Natural killer cell treated with Interleukin-12 subunit alpha and Interleukin-12 subunit beta and Interleukin-15 and Interleukin-18, amount 100 ng/mL, for 72 hours (primary cell): Measurements from ENCODE around the gene GABBR2. TPM values are rescaled to one million over a fixed set of nuclear protein-coding genes. Genes with fewer than 3 reads are reported as not detected.
"Not testable (repeated sequence)": the region's sequence is repeated elsewhere in the genome, so short reads cannot be mapped to it uniquely, and the experiment has no call there.

Experiments used
- ATAC-seq, 2 donors: fragments of 150-1000 bp; cut with Tn5 transposase in 1 of 2; sonication (Bioruptor Pico), chemical (Tn5 transposase) in 1 of 2; 2 replicates each; pipeline ENCODE4 v1.10.0; 2021
- DNase-seq: peaks from one replicate; pipeline ENCODE4 v3.0.0; 2022; ENCODE audit warnings: low spot score
- H3K27ac Mint-ChIP-seq, 2 donors: 1 replicate in 1 of 2; 2 replicates in 1 of 2; pipeline ENCODE4 v1.8.0; 2022; ENCODE audit warnings: mixed read lengths in 2 of 2, mild to moderate bottlenecking in 1 of 2, moderate library complexity in 1 of 2
- H3K27me3 Mint-ChIP-seq, 2 donors: 1 replicate in 1 of 2; 2 replicates in 1 of 2; pipeline ENCODE4 v1.8.0; 2022; ENCODE audit warnings: mixed read lengths in 2 of 2
- H3K36me3 Mint-ChIP-seq: one replicate; pipeline ENCODE4 v1.8.0; 2022; ENCODE audit warnings: mixed read lengths
- H3K4me1 Mint-ChIP-seq, 2 donors: 1 replicate in 1 of 2; 2 replicates in 1 of 2; pipeline ENCODE4 v1.8.0; 2022; ENCODE audit warnings: low read depth in 2 of 2, mixed read lengths in 2 of 2, mild to moderate bottlenecking in 1 of 2
- H3K4me3 Mint-ChIP-seq: one replicate; pipeline ENCODE4 v1.8.0; 2022; ENCODE audit warnings: mixed read lengths
- H3K9me3 Mint-ChIP-seq: 2 replicates; pipeline ENCODE4 v1.8.0; 2022; ENCODE audit warnings: mixed read lengths
- total RNA-seq, 2 donors: library from RNA; stranded (reverse); gene quantifications; one replicate each; pipeline ENCODE4 v1.2.3, GENCODE V29; 2022

Gene GABBR2
- total RNA-seq, 2 donors from 2014 or later = not detected

DNA sequence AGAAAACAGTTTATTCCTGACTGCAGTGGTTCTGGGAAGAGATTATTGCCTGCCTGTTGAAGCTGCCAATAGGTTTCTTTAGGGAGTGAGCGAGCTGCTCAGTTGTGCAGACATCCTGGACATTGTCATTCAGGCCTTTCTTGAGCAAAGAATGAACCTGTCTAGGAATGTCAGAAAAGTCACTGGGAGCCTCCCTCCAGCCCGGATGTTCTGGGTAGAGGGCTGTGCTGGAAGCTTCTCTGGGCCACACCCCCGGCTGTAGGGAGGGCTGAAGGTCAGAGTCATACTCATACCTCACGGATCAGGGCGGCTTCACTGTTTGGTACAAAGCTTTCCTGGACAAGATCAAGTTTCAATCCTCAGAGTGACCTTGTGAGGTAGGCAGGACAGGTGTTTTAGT is 419.9 kb downstream of the GABBR2 start:
- Mint-ChIP-seq H3K9me3 (no peaks in the 10 kb centered on the region), H3K27ac (no peak overlapping the region), H3K36me3 (no peaks in the 10 kb centered on the region), H3K4me1 (no peaks in the 10 kb centered on the region), H3K4me3 (no peak overlapping the region), H3K27me3 (peaks cover 0 to 6% of the 10 kb centered on the region in 2 donors)
- ATAC-seq = no peak
- DNase-seq = no peak

DNA sequence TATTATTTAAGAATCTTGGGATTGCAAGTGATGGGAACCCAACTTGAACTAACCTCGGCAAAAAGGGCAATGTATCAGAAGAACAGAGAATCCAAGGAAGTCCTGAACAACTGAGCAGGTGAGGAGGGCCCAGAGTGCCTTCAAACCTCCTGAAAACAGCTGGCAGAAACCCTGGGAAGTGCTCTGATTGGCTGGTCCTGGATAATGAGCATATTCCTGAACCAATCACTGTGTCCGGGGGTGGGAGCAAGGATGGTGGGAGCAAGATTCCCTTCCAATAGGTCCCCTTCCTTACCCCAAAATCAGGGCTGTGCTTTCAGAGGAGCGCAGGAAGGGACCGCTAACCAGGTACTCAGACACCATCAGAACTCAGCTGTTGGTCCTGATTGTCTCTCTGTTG is 421.4 kb downstream of the GABBR2 start:
- DNase-seq (no peak), ATAC-seq (no peak)
- no peak overlapping the region for H3K27ac Mint-ChIP-seq
- H3K27me3 Mint-ChIP-seq = peaks cover 5 to 7% of the 10 kb centered on the region in 2 donors
- no peaks in the 10 kb centered on the region for H3K4me1 Mint-ChIP-seq
- no peak overlapping the region for H3K4me3 Mint-ChIP-seq
- H3K9me3 Mint-ChIP-seq = no peaks in the 10 kb centered on the region
- no peaks in the 10 kb centered on the region for H3K36me3 Mint-ChIP-seq

DNA sequence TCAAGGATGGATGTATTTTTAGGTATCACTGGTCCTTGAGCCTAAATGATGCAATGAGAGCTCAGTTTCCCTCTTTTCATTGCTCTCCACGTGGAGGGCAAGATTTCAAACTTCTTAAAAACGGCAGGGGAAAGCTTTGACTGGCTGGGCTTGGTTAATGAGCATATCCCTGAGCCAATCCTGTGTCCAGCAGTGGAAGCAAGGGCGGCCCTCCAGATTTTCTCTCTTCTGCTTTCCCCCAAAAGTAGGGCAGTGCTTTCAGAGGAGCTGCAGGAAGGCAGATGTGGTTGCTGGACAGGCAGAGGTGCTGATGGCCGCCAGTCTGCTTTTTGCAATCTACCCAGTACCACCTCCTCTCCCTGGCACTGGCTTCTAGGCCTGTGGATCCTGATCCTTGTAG is 423.3 kb downstream of the GABBR2 start:
- no peaks in the 10 kb centered on the region for H3K4me1 Mint-ChIP-seq
- no peaks in the 10 kb centered on the region for H3K9me3 Mint-ChIP-seq
- DNase-seq (no peak), ATAC-seq (no peak)
- no peak overlapping the region for H3K27ac Mint-ChIP-seq
- H3K36me3 Mint-ChIP-seq = no peaks in the 10 kb centered on the region
- H3K27me3 Mint-ChIP-seq = peaks cover 15 to 19% of the 10 kb centered on the region in 2 donors
- H3K4me3 Mint-ChIP-seq = no peak overlapping the region

DNA sequence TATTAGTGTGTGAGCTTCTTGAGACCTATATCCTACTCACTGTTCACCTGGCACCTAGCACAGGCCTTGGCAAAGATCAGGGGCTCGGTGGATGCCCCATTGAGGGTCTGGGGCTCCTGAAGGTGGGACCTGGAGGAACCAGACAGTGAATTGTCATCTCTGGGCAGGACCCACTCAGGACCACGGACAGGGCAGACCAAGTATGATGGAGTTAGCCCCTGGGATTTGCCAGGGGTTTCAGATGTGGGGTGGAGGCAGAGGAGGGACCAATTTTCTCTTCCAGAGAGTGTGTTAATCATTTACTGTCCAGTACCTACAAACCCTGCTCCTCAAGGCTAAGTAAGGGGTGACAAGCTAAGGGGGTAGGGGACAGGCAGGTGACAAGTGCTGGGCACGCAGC is 424.0 kb downstream of the GABBR2 start:
- DNase-seq (no peak), ATAC-seq (no peak)
- Mint-ChIP-seq H3K36me3 (no peaks in the 10 kb centered on the region), H3K27me3 (peaks cover 16 to 19% of the 10 kb centered on the region in 2 donors), H3K9me3 (no peaks in the 10 kb centered on the region), H3K4me1 (no peaks in the 10 kb centered on the region), H3K27ac (no peak overlapping the region), H3K4me3 (no peak overlapping the region)

DNA sequence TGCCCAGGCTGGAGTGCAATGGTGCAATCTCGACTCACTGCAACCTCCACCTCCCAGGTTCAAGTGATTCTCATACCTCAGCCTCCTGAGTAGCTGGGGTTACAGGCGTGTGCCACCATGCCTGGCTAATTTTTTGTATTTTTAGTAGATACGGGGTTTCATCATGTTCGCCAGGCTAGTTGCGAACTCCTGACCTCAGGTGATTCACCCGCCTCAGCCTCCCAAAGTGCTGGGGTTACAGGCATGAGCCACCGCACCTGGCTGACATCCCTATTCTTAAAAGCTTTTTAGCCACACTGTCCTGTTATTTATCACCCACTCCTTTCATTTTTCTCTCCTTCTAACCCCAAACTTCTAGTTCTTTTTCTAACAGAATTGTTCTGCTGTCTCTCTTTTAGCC is 425.6 kb downstream of the GABBR2 start:
- H3K9me3 Mint-ChIP-seq, H3K36me3 Mint-ChIP-seq, H3K27ac Mint-ChIP-seq, ATAC-seq, H3K4me3 Mint-ChIP-seq, H3K4me1 Mint-ChIP-seq, DNase-seq: not testable (repeated sequence)
- peaks cover 19 to 23% of the 10 kb centered on the region in 2 donors for H3K27me3 Mint-ChIP-seq

DNA sequence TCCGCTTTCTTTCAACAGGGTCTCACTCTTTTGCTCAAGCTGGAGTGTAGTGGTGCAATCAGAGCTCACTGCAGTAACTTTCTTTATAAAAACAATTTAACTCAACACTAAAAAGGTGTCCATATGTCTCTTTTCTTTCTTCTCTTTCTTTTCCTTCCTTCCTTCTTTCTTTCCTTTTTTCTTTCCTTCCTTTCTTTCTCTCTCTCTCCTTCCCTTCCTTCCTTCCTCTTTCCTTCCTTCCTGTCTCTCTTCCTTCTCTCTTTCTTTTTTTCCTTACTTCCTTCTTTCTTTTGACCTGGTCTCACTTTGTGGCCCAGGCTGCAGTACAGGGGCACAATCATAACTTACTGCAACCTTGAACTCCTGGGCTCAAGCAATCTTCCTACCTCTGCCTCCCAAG is 427.5 kb downstream of the GABBR2 start:
- no peak for DNase-seq
- H3K4me3 Mint-ChIP-seq = no peak overlapping the region
- H3K36me3 Mint-ChIP-seq = no peaks in the 10 kb centered on the region
- H3K4me1 Mint-ChIP-seq = no peaks in the 10 kb centered on the region
- no peaks in the 10 kb centered on the region for H3K9me3 Mint-ChIP-seq
- H3K27me3 Mint-ChIP-seq = peaks cover 24 to 29% of the 10 kb centered on the region in 2 donors
- no peak for ATAC-seq
- H3K27ac Mint-ChIP-seq = no peak overlapping the region

DNA sequence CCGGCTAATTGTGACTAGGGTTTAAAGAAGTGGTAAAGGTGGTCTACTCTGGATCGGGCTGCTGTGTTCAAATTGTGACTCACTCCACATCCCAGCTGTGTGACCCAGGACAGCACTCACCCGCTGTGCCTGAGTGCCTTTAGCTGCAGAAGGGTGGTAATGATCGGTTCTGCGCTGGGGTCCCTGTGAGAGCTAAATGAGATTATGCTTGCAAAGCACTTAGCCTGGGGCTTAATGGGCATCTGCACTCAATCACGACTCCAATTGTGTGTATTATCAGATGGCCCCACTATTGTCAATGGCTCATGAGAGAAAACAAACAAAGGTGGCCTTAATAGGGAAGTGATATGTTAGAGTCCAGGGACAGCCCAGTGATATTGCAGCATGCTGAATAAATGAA is 428.2 kb downstream of the GABBR2 start:
- Mint-ChIP-seq H3K27me3 (peaks cover 26 to 29% of the 10 kb centered on the region in 2 donors), H3K4me3 (no peak overlapping the region), H3K4me1 (no peaks in the 10 kb centered on the region), H3K36me3 (no peaks in the 10 kb centered on the region), H3K27ac (no peak overlapping the region), H3K9me3 (no peaks in the 10 kb centered on the region)
- ATAC-seq (no peak), DNase-seq (no peak)

DNA sequence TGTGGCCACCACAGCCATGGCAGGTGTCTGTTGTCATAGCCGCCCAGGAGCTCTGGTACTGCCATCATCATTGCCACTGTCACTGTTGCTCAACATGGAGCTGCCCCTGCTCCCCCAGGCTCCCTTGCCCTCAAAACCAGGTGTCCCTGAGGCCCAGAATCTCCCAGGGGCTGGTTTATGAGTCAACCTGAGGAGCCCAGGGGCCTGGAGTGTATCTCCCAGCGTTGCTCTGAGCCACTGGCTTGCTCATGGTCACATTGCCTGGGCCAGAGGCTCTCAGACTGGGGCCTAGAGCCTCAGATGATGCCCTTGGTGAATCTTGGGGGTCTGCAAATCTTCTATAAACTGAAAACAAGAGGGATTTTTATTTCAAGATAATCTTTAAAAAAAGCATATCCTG is 428.6 kb downstream of the GABBR2 start:
- Mint-ChIP-seq H3K4me3 (no peak overlapping the region), H3K27me3 (peaks cover 29% of the 10 kb centered on the region in 2 donors), H3K36me3 (no peaks in the 10 kb centered on the region), H3K27ac (no peak overlapping the region), H3K9me3 (no peaks in the 10 kb centered on the region), H3K4me1 (no peaks in the 10 kb centered on the region)
- DNase-seq (no peak), ATAC-seq (no peak)

DNA sequence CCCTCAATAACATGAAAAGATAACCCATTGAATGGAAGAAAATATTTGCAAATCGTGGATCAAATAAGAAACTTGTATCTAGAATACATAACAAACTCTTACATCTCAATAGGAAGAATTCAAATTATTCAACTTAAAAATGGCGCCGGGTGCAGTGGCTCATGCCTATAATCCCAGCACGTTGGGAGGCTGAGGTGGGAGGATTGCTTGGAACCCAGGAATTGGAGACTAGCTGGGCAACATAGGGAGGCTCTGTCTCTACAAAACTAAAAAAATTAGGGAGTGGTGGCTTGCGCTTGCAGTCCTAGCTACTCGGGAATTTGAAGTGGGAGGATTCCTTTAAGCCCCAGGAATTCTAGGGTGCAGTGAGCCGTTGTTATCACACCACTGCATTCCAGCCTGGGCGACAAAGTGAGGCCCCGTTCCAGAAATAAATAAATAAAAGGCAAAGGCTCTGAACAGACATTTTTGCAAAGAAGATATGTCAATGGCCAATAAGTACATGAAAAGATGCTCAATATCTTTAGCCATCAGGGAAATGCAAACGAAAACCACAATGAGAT is 431.7 kb downstream of the GABBR2 start:
- ATAC-seq (no peak), DNase-seq (no peak)
- Mint-ChIP-seq H3K36me3 (no peaks in the 10 kb centered on the region), H3K4me1 (no peaks in the 10 kb centered on the region), H3K4me3 (no peak overlapping the region), H3K9me3 (no peaks in the 10 kb centered on the region), H3K27ac (no peak overlapping the region), H3K27me3 (peaks cover 24 to 26% of the 10 kb centered on the region in 2 donors)

DNA sequence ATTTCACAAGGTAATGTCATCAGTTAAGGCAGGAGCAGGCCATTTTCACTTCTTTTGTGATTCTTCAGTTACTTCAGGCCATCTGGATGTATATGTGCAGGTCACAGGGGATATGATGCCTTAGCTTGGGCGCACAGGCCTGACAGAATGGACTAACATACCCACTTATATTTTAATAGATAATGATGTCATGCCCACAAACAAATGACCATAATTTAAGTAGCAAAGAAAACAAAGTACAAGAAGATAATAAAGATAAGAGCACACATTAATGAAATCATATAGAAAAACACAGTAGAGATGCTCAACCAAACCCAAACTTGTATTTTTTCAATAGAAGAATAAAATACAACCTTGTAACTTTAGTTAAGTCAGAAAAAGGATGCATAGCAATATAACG is 433.6 kb downstream of the GABBR2 start:
- ATAC-seq = no peak
- Mint-ChIP-seq H3K9me3 (no peaks in the 10 kb centered on the region), H3K4me1 (no peaks in the 10 kb centered on the region), H3K27ac (no peak overlapping the region), H3K4me3 (no peak overlapping the region), H3K36me3 (no peaks in the 10 kb centered on the region), H3K27me3 (peaks cover 23 to 27% of the 10 kb centered on the region in 2 donors)
- DNase-seq = no peak

DNA sequence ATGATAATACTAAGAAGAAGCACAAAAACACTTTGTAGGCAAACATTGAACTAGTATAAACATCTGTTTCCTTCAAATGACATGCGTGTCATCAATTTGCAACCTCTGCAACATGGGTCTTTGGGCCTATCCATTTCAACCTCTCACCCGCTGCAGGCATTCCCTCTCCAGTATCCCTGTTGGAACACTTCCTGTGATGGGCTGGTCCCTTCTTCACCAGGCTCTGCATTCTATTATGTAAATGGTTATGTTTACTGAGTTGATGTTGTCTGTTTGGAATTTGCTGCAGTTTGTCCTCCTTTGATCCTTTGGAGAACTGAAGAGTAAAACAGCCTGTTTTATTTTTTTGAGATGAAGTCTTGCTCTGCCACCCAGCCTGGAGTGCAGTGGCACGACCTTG is 436.7 kb downstream of the GABBR2 start:
- Mint-ChIP-seq H3K27ac (no peak overlapping the region), H3K27me3 (peaks cover 32 to 48% of the 10 kb centered on the region in 2 donors)

DNA sequence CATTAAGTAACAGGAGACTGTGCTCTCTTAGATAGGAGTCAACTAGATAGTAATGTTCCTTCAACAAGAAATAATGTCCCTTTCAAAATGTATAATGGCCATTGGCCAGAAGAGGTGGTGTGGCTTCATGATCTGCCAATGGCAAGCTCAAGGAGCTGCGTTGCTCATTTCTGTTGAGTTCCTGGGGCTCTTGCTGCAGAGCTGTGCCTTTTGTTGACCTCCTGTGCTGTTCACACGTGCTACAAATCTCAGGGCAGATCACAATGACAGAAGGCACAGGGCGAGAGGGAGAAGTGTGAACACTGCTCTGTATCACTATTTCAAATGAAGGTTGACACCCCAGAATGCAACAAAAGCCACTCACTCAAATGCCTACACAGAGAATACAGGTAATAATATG is 437.3 kb downstream of the GABBR2 start:
- H3K9me3 Mint-ChIP-seq = no peaks in the 10 kb centered on the region
- peaks cover 29 to 45% of the 10 kb centered on the region in 2 donors for H3K27me3 Mint-ChIP-seq
- H3K36me3 Mint-ChIP-seq = no peaks in the 10 kb centered on the region
- H3K4me1 Mint-ChIP-seq = no peaks in the 10 kb centered on the region
- DNase-seq (no peak), ATAC-seq (no peak)
- no peak overlapping the region for H3K4me3 Mint-ChIP-seq
- no peak overlapping the region for H3K27ac Mint-ChIP-seq

More for the DNA sequence above, 436.7 kb downstream of the GABBR2 start:
- Mint-ChIP-seq H3K36me3 (no peaks in the 10 kb centered on the region), H3K4me1 (no peaks in the 10 kb centered on the region), H3K9me3 (no peaks in the 10 kb centered on the region), H3K4me3 (no peak overlapping the region)
- ATAC-seq = no peak
- no peak for DNase-seq

DNA sequence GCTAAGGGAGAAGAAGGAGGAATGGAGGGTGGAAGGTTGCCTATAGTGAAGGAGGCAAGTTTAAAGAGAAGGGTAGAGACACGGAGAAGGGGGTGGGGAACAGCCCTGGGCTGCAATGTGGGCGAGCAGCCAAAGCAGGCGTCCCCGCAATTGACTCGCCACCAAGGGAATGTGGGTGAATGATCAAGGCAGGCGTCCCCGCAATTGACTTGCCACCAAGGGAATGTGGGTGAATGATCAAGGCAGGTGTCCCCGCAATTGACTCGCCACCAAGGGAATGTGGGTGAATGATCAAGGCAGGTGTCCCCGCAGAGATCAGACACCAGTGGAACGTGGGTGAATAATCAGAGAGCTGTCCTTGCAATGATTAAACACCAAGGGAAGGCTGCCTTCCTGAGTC is 438.5 kb downstream of the GABBR2 start:
- not testable (repeated sequence) for DNase-seq, H3K36me3 Mint-ChIP-seq, H3K9me3 Mint-ChIP-seq, H3K4me1 Mint-ChIP-seq, ATAC-seq, H3K27ac Mint-ChIP-seq, H3K4me3 Mint-ChIP-seq
- H3K27me3 Mint-ChIP-seq = peaks cover 27 to 39% of the 10 kb centered on the region in 2 donors

DNA sequence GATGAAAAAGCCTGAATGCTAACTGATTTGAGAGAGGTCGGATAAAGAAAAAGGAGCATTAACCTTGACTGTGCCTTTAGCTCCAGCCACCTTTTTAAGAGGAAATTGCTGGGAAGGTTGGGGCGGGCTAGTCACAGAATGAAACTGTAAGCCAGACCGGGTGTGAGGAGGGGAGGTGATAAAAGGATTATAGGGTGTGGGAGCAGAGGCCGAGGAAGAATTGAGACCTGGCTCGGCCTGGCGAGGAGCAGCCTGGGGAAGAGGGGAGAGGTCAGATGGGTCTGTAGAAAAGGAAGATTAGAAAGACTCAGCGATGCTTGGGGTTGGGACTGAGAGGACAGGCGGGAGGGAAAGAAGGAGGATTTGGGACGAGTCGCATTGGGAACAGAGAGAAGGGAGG is 439.1 kb downstream of the GABBR2 start:
- H3K4me3 Mint-ChIP-seq, H3K27ac Mint-ChIP-seq, H3K36me3 Mint-ChIP-seq, H3K9me3 Mint-ChIP-seq, DNase-seq, H3K4me1 Mint-ChIP-seq, ATAC-seq: not testable (repeated sequence)
- peaks cover 27 to 33% of the 10 kb centered on the region in 2 donors for H3K27me3 Mint-ChIP-seq

DNA sequence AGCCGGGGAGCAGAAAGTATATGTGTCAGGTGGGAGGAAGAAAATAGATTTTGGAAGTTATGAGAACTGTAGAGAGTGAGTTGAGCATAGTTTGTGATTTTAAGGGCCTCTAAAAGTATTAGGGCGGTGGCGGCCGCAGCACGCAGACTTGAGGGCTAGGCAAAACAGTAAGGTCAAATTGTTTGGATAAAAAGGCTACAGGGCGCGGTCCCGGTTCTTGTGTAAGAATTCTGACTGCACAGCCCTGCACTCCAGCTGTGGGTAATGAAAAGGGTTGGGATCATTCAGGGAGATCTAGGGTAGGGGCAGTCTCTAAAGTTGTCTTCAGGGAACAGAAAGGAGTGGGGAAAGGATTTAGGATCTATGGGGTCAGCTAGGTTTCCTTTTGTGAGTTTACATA is 441.2 kb downstream of the GABBR2 start:
- not testable (repeated sequence) for H3K27ac Mint-ChIP-seq, ATAC-seq, DNase-seq, H3K9me3 Mint-ChIP-seq, H3K4me3 Mint-ChIP-seq, H3K4me1 Mint-ChIP-seq, H3K36me3 Mint-ChIP-seq
- H3K27me3 Mint-ChIP-seq = peaks cover 23 to 34% of the 10 kb centered on the region in 2 donors
